Measurements from ENCODE around the gene DPY19L3.
"Not testable (repeated sequence)": the region's sequence is repeated elsewhere in the genome, so short reads cannot be mapped to it uniquely, and the experiment has no call there.

Gene DPY19L3

DNA sequence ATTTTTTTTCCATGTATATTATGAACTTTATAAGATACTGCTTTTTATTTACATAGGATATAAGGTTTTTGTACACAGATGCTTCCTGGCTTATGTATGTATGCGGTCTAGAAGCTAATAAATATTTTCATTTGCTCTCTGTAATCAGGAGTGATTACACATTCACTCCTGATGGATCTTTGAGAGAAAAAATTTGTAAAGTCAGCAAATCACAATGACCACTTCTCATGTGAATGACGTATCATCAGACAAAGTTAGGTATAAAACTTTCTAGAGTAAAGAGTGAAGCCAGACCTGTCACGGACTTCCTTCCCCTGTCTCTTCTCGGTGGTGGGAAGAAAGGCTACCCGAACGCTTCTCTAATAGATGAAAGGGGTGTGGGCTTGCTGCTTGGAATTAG lies 31.1 kb downstream of the DPY19L3 start:
- no peak for DNase-seq (ENCODE audit: low spot score)
- TF ChIP-seq, protein P1, sequence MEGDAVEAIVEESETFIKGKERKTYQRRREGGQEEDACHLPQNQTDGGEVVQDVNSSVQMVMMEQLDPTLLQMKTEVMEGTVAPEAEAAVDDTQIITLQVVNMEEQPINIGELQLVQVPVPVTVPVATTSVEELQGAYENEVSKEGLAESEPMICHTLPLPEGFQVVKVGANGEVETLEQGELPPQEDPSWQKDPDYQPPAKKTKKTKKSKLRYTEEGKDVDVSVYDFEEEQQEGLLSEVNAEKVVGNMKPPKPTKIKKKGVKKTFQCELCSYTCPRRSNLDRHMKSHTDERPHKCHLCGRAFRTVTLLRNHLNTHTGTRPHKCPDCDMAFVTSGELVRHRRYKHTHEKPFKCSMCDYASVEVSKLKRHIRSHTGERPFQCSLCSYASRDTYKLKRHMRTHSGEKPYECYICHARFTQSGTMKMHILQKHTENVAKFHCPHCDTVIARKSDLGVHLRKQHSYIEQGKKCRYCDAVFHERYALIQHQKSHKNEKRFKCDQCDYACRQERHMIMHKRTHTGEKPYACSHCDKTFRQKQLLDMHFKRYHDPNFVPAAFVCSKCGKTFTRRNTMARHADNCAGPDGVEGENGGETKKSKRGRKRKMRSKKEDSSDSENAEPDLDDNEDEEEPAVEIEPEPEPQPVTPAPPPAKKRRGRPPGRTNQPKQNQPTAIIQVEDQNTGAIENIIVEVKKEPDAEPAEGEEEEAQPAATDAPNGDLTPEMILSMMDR (IDR thresholded peaks at IDR 0.05; ENCODE audit: extremely low read depth, missing control alignments) = no peak

DNA sequence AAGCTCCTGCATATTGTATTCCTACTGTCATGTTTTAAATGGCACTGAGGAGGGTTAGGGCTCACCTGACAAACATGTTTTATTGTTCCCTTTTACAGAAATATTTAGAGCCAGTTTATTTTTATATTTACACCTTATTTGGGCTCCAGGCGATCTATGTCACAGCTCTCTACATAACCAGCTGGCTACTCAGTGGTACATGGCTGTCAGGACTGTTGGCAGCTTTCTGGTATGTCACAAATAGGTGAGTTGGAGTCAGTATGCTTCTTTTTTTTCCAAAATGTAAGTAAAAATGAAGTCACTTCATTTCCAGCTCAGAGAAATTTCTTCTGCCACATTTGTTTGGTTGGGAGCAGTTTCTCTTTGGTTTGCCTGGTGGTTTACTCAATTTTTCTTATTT lies 31.5 kb downstream of the DPY19L3 start:
- TF ChIP-seq, protein P1 (IDR thresholded peaks at IDR 0.05; ENCODE audit: extremely low read depth, missing control alignments) = no peak
- DNase-seq (ENCODE audit: low spot score) = no peak

DNA sequence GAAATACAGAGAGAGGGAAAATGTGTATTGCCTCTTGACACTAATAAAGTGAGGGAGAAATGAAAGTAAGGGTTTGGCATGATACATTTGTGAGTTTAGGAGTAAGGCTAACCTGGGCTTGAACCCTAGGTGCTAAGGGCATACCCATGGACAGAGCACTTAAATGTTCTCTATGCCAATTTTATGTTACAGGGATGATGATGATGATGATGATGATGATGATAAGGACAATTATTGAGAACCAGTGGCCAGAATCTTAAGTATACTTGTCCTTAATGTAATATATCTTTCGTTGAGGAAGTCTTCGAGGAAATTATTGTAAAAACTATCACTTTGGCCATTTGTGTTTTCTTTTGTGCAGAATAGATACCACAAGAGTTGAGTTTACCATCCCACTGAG lies 33.2 kb downstream of the DPY19L3 start:
- TF ChIP-seq, protein P1 (IDR thresholded peaks at IDR 0.05; ENCODE audit: extremely low read depth, missing control alignments) = no peak
- no peak for DNase-seq (ENCODE audit: low spot score)

DNA sequence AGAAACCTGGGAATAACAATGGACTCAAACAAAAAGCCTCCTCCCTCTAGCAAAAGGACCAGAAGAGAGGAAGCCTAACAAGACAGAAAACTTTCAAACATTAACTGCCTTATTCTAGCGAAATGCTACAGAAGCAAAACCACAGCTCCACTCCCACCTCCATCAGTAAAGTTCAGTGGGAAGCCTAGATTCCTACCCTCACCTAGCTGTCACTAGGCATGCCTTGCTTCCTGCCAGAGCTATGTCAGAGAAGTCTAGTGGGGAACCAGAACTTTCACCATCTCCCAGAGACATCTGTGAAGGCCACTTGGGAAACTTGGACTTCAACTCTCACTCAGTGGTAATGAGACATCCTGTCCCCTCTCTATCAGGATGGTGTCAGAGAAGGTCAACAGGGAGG lies 37.1 kb downstream of the DPY19L3 start:
- DNase-seq (ENCODE audit: low spot score) = no peak
- TF ChIP-seq, protein P1 (IDR thresholded peaks at IDR 0.05; ENCODE audit: extremely low read depth, missing control alignments) = no peak

DNA sequence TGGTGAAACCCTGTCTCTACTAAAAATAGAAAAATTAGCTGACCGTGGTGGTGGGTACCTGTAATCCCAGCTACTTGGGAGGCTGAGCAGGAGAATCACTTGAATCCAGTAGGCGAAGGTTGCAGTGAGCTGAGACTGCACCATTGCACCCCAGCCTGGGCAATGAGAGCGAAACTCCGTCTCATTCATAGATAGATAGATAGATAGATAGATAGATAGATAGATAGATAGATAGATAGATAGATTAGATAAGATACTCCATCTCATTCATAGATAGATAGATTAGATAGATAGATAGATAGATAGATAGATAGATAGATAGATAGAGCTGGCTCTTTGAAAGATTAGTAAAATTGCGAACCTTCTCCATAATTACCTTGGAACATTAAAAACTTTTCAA lies 42.0 kb downstream of the DPY19L3 start:
- DNase-seq (ENCODE audit: low spot score) = not testable (repeated sequence)

DNA sequence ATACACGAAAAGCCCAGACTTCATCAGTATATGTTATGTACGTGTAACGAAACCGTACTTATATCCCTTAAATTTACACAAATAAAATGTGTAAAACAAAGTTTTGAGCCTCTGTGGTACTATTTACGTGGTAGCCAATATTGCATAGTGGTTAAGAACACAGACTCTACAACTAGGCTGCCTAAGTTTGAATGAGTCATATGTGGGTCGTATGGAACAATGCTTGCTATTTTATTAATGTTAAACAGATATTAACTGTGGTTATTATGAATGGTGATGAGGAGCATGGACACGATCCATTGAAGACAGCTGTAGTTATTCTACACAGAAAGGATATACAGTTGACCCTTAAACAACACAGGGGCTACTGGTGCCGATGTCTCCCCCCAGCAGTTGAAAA lies 42.5 kb downstream of the DPY19L3 start:
- TF ChIP-seq, protein P1 (IDR thresholded peaks at IDR 0.05; ENCODE audit: extremely low read depth, missing control alignments) = no peak
- no peak for DNase-seq (ENCODE audit: low spot score)

DNA sequence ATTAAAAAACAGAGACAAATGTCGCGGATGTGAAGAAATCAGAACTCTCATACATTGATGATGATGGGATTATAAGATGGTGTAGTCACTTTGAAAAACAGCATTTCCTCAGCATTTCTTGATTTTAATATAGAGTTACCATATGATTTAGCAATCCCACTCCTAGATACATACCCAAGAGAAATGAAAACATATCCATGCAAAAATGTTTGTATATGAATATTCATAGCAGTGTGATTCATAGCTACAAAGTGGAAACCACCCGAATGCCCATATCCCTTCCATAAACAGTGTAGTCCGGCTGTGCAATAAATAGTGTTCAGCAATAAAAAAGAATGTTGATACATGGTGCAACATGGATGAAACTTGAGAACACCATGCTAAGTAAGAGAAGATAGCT lies 44.6 kb downstream of the DPY19L3 start:
- TF ChIP-seq, protein P1 (IDR thresholded peaks at IDR 0.05; ENCODE audit: extremely low read depth, missing control alignments) = no peak
- no peak for DNase-seq (ENCODE audit: low spot score)

DNA sequence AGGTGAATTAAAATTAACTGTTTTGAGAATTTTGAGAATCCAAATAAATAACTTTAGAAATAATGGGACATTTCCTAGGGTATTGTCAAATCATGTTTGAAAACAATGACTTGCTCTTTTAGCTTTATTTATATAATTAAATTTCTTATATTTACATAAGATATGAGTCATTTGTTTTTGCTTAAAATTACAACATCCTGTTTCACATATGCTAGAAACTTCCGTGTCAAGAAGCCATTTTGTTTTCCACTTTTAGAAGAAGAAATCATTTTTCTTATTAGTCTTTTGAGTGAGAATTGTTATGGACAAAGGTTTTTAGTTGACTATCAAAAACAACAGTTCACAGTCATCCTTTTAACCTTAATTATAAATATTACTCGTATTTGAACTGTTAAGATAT lies 48.2 kb downstream of the DPY19L3 start:
- TF ChIP-seq, protein P1 (IDR thresholded peaks at IDR 0.05; ENCODE audit: extremely low read depth, missing control alignments) = no peak
- no peak for DNase-seq (ENCODE audit: low spot score)

Measured in GM20000 (cell line).